NCI-H2029 (cell line): ENCODE data around the gene RPH3AL.
"Not testable (repeated sequence)": the region's sequence is repeated elsewhere in the genome, so short reads cannot be mapped to it uniquely, and the experiment has no call there.

Experiments used
- DNase-seq: peaks from one replicate; lab custom pipeline; 2025; lab: John Stamatoyannopoulos, UW

Gene RPH3AL

GRCh38 chr17:202501-202951 lies 150.1 kb downstream of the RPH3AL start:
- DNase-seq: no peak

- DNase-seq: not testable (repeated sequence)
These were observed 150.9 kb downstream of the RPH3AL start for GRCh38 chr17:201736-202135.

- DNase-seq: not testable (repeated sequence)
These were observed 151.3 kb downstream of the RPH3AL start for GRCh38 chr17:201257-201656.

GRCh38 chr17:200586-200985 lies 152.0 kb downstream of the RPH3AL start:
- no peak for DNase-seq

- DNase-seq: peak; percentile 18
These were observed 152.6 kb downstream of the RPH3AL start for GRCh38 chr17:199806-200545.

GRCh38 chr17:199191-199604 lies 153.4 kb downstream of the RPH3AL start:
- DNase-seq: no peak

- DNase-seq: not testable (repeated sequence)
These were observed 154.4 kb downstream of the RPH3AL start for GRCh38 chr17:198225-198624.

GRCh38 chr17:197352-197751 lies 155.3 kb downstream of the RPH3AL start:
- DNase-seq: no peak

GRCh38 chr17:194828-195602 lies 157.6 kb downstream of the RPH3AL start:
- no peak for DNase-seq

- DNase-seq: no peak
These were observed 158.5 kb downstream of the RPH3AL start for GRCh38 chr17:193841-194806.

GRCh38 chr17:193426-193810 lies 159.2 kb downstream of the RPH3AL start:
- no peak for DNase-seq

GRCh38 chr17:192666-193425 lies 159.8 kb downstream of the RPH3AL start:
- no peak for DNase-seq

GRCh38 chr17:189444-189843 lies 163.2 kb downstream of the RPH3AL start:
- no peak for DNase-seq

- DNase-seq: no peak
These were observed 165.5 kb downstream of the RPH3AL start for GRCh38 chr17:187130-187529.

- DNase-seq: no peak
These were observed 167.0 kb downstream of the RPH3AL start for GRCh38 chr17:185445-186138.

GRCh38 chr17:183021-183420 lies 169.6 kb downstream of the RPH3AL start:
- DNase-seq: no peak

GRCh38 chr17:182050-182751 lies 170.4 kb downstream of the RPH3AL start:
- no peak for DNase-seq

GRCh38 chr17:181245-182049 lies 171.2 kb downstream of the RPH3AL start, which contains the start of gene DOC2B:
Gene DOC2B, minus strand, starts transcription at chr17:181650. Its CDS starts 171 bp downstream, at chr17:181479.
- DNase-seq: no peak
